Measurements from ENCODE around the gene HSPH1. TPM values are rescaled to one million over a fixed set of nuclear protein-coding genes. Genes with fewer than 3 reads are reported as not detected.

HSPH1 gene
- total and polyA plus RNA-seq, 10 of the 15 experiments (the other 5 are each of a cell fraction or from before 2014, with no cell fraction given): 40.2 to 159 (median 92.6) TPM

GRCh38 chr13:31145417-31145816, 16.3 kb downstream of the HSPH1 start:
- ATAC-seq: no peak
- RAD21 ChIA-PET (ENCODE audit: unreplicated experiment): no interaction called here
- no TSS peak for BruUV-seq (replicated peaks)

More at GRCh38 chr13:31145417-31145816, 16.3 kb downstream of the HSPH1 start:
- H2AFZ ChIP-seq (ENCODE audit: control insufficient read depth, low read depth, low read length): no peak overlapping the region
- ChIA-PET SMC1A (ENCODE audit: uncharacterized antibody, unreplicated experiment) (interaction anchor here (2.0 kb wide), 1 partner anchor 15 kb away, joined by 5 read pairs; no protein-coding TSS in a partner anchor), POLR2A (no interaction called here), CTCF (interaction anchor here (1.5 kb wide), 1 partner anchor 10 kb away, joined by 4 read pairs; no protein-coding TSS in a partner anchor)
- no peaks in the 10 kb centered on the region for H4K20me1 ChIP-seq (ENCODE audit: control insufficient read depth, insufficient read depth)
- no peak for FAIRE-seq
- peaks cover 8 to 20% of the 10 kb centered on the region in 2 experiments for H3K36me3 ChIP-seq (ENCODE audit: control insufficient read depth in 2 of 2, insufficient read depth in 2 of 2, low read length in 1 of 2)
- no peak overlapping the region for H3K4me2 ChIP-seq (ENCODE audit: control insufficient read depth, insufficient read depth)
- no peaks in the 10 kb centered on the region for H3K9me3 ChIP-seq (replicated peaks; ENCODE audit: control insufficient read depth, insufficient read depth, low read length)
- H3K79me2 ChIP-seq (ENCODE audit: control insufficient read depth, insufficient read depth, low read length): no peaks in the 10 kb centered on the region
- H3K27me3 ChIP-seq (replicated peaks in 1 of 2; ENCODE audit: control insufficient read depth in 2 of 2, insufficient read depth in 2 of 2, low read length in 1 of 2): no peaks in the 10 kb centered on the region
- H3K4me3 ChIP-seq: no peak overlapping the region
- intact Hi-C loops (cut with micrococcal nuclease; ENCODE audit: unreplicated experiment) (no loop called here), in situ Hi-C loops (cut with MboI) (no loop called here)
- H3K27ac ChIP-seq (ENCODE audit: control insufficient read depth, insufficient read depth): no peak overlapping the region
- no peak for DNase-seq (ENCODE audit: low read depth, low spot score)
- no peak overlapping the region for H3K9ac ChIP-seq (ENCODE audit: control insufficient read depth, insufficient read depth, low read length)
- WGBS (ENCODE audit: insufficient coverage, insufficient replicate concordance, low lambda C conversion rate, missing lambda C conversion rate): 98% methylated on average over 4 of the region's 4 CpGs
- TF ChIP-seq ZNF622 (IDR thresholded peaks at IDR 0.05) (no peak), PAX5 (IDR thresholded peaks at IDR 0.05; ENCODE audit: borderline replicate concordance, low read depth, low read length) (no peak), RELB (IDR thresholded peaks at IDR 0.05; ENCODE audit: low read depth) (no peak), TCF3 (IDR thresholded peaks at IDR 0.05; ENCODE audit: borderline replicate concordance, insufficient read depth, low read depth, low read length) (no peak), LARP7 (IDR thresholded peaks at IDR 0.05) (no peak), SUZ12 (IDR thresholded peaks at IDR 0.05; ENCODE audit: unreplicated experiment) (no peak), SMAD1 (IDR thresholded peaks at IDR 0.05; ENCODE audit: low read depth, partially characterized antibody) (no peak), CBX3 (IDR thresholded peaks at IDR 0.05; ENCODE audit: borderline replicate concordance, low read depth) (no peak), MXI1 (IDR thresholded peaks at IDR 0.05; ENCODE audit: low read depth, low read length) (no peak), BRCA1 (IDR thresholded peaks at IDR 0.05; ENCODE audit: low read depth, low read length) (no peak), E4F1 (IDR thresholded peaks at IDR 0.05; ENCODE audit: borderline replicate concordance, partially characterized antibody) (no peak)
- H3K4me1 ChIP-seq (ENCODE audit: control insufficient read depth, insufficient read depth, low read length): no peaks in the 10 kb centered on the region
